Kidney (tissue), 14 donors: ENCODE results near the gene SKOR1. TPM values are rescaled to one million over a fixed set of nuclear protein-coding genes. Genes with fewer than 3 reads are reported as not detected.

Source experiments
- DNase-seq, 5 donors: peaks; one replicate each; pipeline ENCODE4 v3.0.0-alpha.2; 2013 to 2020
- FAIRE-seq: peaks from 2 replicates; lab custom pipeline; 2012; peaks lifted over from hg19 to GRCh38; lab: Jason Lieb, UNC
- H3K27ac ChIP-seq, 2 donors: one replicate each; pipeline ENCODE4 v1.7.0; 2013; ENCODE audit warnings: low read depth in 2 of 2, low read length in 2 of 2, inconsistent platforms in 1 of 2
- H3K27me3 ChIP-seq: one replicate; pipeline ENCODE4 v1.7.1; 2013; ENCODE audit warnings: low read length, inconsistent platforms; ENCODE audit not compliant: control insufficient read depth, insufficient read depth
- H3K36me3 ChIP-seq, 3 donors: one replicate each; pipeline versions ENCODE4 v1.7.0 to v1.7.1; 2013; ENCODE audit warnings: low read length in 3 of 3, control low read depth in 1 of 3, inconsistent platforms in 1 of 3; ENCODE audit not compliant: insufficient read depth in 3 of 3, control insufficient read depth in 2 of 3
- H3K4me1 ChIP-seq, 3 donors: one replicate each; pipeline versions ENCODE4 v1.7.0 to v1.7.1; 2013; ENCODE audit warnings: low read length in 3 of 3, inconsistent platforms in 1 of 3, low read depth in 1 of 3; ENCODE audit not compliant: control insufficient read depth in 2 of 3, insufficient read depth in 2 of 3
- H3K4me3 ChIP-seq, 3 donors: one replicate each; pipeline versions ENCODE4 v1.7.0 to v1.8.1; 2013; ENCODE audit warnings: low read length in 3 of 3, control low read depth in 1 of 3, inconsistent platforms in 1 of 3
- H3K9ac ChIP-seq, 3 donors: one replicate each; pipeline versions ENCODE4 v1.7.0 to v1.7.1; 2013; ENCODE audit warnings: low read length in 3 of 3, control low read depth in 1 of 3, inconsistent platforms in 1 of 3
- H3K9me3 ChIP-seq, 3 donors: one replicate each; pipeline versions ENCODE4 v1.7.0 to v1.7.1; 2013; ENCODE audit warnings: low read length in 3 of 3, control low read depth in 1 of 3, inconsistent platforms in 1 of 3; ENCODE audit not compliant: control insufficient read depth in 2 of 3, insufficient read depth in 1 of 3
- intact Hi-C: fragments of 100-400 bp; cut with DNase I; formaldehyde crosslinking; loops from one replicate; pipeline ENCODE4 v1.11.1; 2022
- polyA plus RNA-seq: library from polyadenylated mRNA; stranded (reverse); fragments of 350-450 nt; fragmentation: Illumina TruSeq; extraction: RNeasy Lipid Tissue Mini Kit (QIAGEN cat#74804); gene quantifications from one replicate; pipeline ENCODE4 v1.2.3, GENCODE V29; 2014; ENCODE audit warnings: low read depth, low replicate concordance; ENCODE audit not compliant: insufficient read depth
- total RNA-seq: library from RNA; stranded (reverse); fragmentation: NEBNext Ultra II Directional; extraction: Animal tissue kit (Norgen Biotek cat#: 25700); gene quantifications from one replicate; pipeline ENCODE4 v1.2.1, GENCODE V29; 2021
- TF ChIP-seq, protein P1 (sequence below): IDR thresholded peaks from 3 replicates; pipeline ENCODE4 v1.5.1; 2012; ENCODE audit warnings: mild to moderate bottlenecking, moderate library complexity, borderline replicate concordance; ENCODE audit not compliant: insufficient read depth; ENCODE audit errors: extremely low read depth
- donor health status: control.
- donor health status: control.
- donor health status: control.
- donor health status: control.
- donor health status: control.
- donor health status: DM: yes; HTN: yes; CAD: no.
- donor health status: Normal renal cell carcinoma (clear cell type).

Gene SKOR1
- total and polyA plus RNA-seq, 2 donors from 2014 or later: 0.22 to 0.57 TPM

DNA sequence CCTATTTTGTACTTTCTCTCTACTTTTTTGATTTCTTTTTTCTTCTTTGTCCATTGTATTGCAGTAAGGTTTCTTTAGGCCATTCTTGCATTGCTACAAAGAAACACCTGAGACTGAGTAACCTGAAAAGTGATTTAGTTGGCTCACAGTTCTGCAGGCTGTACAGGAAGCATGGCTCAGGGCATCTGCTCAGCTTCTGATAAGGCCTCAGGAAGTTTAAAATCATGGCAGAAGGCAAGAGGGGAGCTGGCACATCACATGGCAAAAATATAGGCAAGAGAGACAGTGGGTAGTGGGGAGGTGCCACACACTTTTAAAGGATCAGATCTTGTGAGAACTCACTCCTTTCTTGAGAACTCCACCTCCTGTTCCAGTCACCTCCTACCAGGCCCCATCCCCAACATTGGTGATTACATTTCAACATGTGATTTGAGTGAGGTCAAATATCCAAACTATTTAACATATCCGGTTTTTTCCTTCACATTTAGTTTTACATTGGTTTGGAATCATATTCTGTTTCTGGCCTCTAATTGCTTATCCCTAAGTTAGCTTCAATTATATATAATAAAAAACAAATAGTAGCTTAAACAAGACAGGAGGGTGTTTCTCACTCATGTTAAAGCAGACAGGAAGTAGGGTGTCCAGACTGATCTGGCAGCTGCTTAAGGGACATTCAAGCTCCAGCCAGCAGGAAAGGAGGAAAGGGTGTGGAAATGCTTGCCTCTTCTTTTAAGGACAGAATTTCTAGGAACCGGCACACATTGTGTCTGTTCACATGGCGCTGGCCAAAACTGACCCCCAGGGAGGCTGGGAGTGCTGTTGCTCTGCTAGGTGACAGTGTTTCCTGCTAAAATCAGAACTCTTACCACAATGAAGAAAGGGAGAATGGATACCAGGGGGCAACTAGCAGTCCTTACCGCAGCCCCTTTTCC is 28.8 kb upstream of the SKOR1 start:
- H3K27ac ChIP-seq: no peak overlapping the region
- FAIRE-seq: no peak
- TF ChIP-seq, protein P1, sequence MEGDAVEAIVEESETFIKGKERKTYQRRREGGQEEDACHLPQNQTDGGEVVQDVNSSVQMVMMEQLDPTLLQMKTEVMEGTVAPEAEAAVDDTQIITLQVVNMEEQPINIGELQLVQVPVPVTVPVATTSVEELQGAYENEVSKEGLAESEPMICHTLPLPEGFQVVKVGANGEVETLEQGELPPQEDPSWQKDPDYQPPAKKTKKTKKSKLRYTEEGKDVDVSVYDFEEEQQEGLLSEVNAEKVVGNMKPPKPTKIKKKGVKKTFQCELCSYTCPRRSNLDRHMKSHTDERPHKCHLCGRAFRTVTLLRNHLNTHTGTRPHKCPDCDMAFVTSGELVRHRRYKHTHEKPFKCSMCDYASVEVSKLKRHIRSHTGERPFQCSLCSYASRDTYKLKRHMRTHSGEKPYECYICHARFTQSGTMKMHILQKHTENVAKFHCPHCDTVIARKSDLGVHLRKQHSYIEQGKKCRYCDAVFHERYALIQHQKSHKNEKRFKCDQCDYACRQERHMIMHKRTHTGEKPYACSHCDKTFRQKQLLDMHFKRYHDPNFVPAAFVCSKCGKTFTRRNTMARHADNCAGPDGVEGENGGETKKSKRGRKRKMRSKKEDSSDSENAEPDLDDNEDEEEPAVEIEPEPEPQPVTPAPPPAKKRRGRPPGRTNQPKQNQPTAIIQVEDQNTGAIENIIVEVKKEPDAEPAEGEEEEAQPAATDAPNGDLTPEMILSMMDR: no peak

DNA sequence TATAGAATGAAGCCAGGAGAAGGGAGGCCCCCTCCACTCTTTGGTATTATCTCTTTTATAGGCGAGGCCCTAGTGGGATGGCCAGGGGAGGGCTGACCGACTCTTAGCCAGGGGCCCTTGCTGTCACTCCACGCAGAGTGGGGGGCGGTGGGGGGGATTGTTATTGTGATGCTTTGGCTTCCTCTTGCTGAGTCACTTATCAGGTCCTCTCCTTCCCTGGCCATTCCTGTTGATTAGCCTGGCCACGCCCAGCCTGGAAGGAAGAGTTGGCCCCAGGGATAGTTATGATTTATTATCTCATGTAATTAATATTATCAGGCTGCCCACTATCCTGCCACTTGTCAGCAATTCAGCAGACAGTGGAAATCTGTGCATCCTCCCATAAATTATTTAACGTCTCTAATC is 25.5 kb upstream of the SKOR1 start:
- Histone ChIP-seq H3K4me3 (no peak overlapping the region), H3K27me3 (no peaks in the 10 kb centered on the region), H3K36me3 (no peaks in the 10 kb centered on the region), H3K27ac (no peak overlapping the region), H3K9ac (no peak overlapping the region), H3K4me1 (no peaks in the 10 kb centered on the region), H3K9me3 (peaks cover 0 to 5% (median 0%) of the 10 kb centered on the region in 3 donors)
- intact Hi-C loops: no loop called here
- TF ChIP-seq, protein P1: no peak
- FAIRE-seq: no peak
- no peak for DNase-seq

More for the DNA sequence above, 28.8 kb upstream of the SKOR1 start:
- no peaks in the 10 kb centered on the region for H3K27me3 ChIP-seq
- no peak overlapping the region for H3K4me3 ChIP-seq
- peaks cover 0 to 5% (median 0%) of the 10 kb centered on the region in 3 donors for H3K9me3 ChIP-seq
- H3K36me3 ChIP-seq: no peaks in the 10 kb centered on the region
- no peaks in the 10 kb centered on the region for H3K4me1 ChIP-seq
- no peak overlapping the region for H3K9ac ChIP-seq
- peak in 1 of 5 donors; percentile 13 for DNase-seq
- intact Hi-C loops: no loop called here

DNA sequence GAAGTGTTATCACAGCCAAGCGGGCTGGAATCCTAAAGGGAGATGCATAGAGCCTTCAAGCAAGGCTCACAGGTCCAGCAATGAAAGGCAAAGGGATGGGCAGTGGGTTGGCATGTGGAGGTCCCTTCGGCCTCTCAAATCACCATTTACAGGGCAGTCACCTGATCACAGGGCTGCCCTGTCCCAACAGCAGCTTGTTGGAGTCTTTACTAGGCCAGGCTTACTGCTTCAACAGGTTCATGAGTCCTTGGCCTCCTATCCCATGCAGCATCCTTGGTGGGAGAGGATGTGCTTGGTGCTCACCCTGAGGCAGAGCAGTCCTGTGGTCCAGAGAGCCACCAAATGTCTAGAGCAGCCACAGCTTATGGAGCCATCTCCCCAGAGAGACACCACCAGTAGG is 24.2 kb upstream of the SKOR1 start:
- Histone ChIP-seq H3K4me3 (no peak overlapping the region), H3K4me1 (peaks cover 0 to 4% (median 0%) of the 10 kb centered on the region in 3 donors), H3K27me3 (no peaks in the 10 kb centered on the region), H3K36me3 (no peaks in the 10 kb centered on the region), H3K9ac (no peak overlapping the region), H3K9me3 (no peaks in the 10 kb centered on the region), H3K27ac (no peak overlapping the region)
- intact Hi-C loops: no loop called here
- DNase-seq (peak in 1 of 5 donors; percentile 1), FAIRE-seq (no peak)
- TF ChIP-seq, protein P1: no peak
